ENCODE measurements around the gene KCNAB1.
"Not testable (repeated sequence)": the region's sequence is repeated elsewhere in the genome, so short reads cannot be mapped to it uniquely, and the experiment has no call there.

KCNAB1 gene

DNA sequence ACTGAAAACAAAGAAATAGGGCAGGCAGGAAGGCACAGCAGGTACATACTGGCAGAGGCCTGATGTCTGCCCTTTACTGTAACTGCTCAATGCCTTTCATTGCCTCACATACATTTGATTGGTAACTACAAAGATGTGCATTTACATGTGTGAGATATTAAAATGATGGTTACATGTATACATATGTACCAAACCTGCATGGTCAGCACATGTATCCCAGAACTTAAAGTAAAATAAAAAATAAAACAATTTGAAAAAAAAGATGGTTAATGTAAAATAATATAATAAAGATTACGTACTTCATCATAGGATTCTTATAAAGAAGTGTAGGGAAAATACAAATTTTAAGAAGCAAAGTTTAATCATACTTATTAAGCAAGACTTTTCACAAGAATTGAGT, 419.4 kb downstream of the KCNAB1 start:
- DNase-seq (no peak), ATAC-seq (no peak)

DNA sequence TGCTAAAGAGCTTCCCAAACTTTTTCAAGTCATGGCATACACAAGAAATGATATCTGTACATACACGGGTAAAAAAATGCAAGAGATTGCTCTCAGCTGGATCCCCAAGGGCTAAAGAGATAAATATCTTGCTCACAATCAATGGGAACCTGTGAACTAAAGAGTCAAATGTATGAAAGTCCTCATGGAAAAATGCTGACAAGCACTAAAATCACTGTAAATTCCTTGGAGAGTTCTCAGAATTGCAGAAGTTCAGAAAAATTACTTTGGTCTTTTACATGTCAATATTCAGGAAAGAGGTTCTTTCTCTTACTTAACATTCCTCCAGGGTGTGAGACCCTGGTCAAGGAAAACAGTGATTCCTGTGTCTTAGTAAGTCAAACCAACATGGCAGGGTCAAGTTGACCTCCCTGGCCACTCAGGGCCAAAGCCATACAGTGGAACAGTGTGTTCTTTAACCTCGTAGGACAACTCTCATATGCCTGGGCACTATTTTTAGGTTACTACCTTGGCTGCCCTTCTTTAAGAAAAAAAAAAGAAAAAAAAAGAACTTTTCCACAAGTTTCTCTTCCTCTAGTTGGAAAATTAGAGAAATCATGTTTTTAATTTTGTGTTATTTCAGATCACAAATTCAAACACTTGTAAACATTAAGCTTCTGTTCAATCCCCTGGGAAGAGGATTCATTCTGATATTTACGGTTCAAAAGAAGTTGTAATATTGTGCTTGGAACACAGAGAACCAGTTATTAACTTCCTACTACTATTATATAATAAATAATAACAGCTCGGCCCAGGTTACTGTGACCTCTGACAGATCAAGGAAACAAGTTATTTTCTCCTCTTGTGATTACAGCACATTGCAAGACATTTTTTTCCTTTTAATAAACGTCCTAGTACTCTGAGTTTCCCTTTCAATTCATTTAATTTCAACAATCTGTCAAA, 422.0 kb downstream of the KCNAB1 start:
- ATAC-seq: no peak
- no peak for DNase-seq

DNA sequence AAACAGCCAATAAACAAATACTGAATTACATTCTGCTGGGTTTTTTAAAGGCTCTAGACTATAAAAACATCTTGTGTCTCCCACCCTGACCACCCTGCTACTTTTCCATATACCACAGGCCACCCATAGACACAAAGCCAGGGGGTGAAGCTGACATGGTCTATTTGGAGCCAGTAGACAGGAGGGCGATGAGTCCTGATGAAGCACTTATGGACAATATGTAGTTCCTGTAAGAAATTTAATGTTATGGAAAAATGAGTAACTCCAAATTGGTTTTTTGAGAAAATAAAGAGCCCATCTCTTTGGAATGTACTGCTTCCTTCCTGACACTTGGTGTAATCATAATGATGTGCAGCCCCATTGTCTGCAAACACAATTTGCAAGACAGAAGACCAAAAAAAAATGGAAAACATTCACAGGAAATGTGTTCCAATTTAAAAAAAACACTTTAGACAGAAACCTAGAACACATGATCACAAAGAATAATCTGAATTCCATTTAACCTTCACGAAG, 422.7 kb downstream of the KCNAB1 start:
- ATAC-seq (no peak), DNase-seq (no peak)

DNA sequence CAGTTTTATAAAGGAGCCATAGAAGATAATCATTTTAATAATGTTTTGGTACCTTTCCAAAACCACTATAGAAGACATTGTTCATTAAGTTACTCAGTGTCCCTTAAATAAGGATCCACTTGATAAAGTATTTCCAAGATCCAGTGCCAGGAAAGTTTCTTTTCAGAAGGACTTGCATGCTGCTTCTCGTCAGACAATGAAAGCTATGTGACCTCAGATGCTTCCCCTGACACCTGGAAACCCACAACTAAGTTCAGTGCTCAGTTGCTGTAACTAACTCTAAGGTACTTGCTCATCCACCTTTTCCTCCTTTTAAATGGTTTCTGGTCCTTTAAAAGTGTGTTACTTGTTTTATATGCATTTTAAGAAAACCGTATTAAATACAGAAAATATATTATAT, 427.3 kb downstream of the KCNAB1 start:
- DNase-seq: no peak
- ATAC-seq: no peak

DNA sequence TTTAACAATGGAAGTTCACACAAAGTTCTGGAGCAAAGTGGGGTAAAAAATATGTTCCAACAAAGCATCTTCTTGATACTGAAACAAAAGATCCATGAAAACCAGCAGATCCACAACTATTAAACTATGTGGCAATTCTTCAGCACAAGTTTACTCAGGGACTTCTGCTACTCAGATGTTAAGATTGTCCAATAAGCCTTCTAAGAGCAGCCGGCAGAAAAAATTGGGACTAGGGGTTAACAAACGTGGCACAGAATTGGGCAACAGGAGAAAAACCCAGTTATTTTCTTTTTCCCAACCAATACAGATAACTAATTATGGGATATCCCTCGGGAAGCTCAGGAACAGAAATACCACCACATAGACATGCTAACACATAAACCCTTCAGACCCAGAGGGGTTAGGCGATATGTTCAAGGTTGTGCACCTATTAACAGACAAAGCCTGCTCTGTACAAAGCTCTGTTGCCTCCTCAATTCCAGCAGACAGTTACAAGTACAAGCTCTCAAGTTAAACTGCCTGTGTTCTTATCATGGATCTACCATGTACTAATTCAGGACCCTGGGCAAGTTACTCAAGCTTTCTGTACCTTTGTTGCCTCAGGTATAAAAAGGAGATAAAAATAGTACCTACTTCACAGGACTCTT, 427.8 kb downstream of the KCNAB1 start:
- ATAC-seq: no peak
- DNase-seq: no peak

DNA sequence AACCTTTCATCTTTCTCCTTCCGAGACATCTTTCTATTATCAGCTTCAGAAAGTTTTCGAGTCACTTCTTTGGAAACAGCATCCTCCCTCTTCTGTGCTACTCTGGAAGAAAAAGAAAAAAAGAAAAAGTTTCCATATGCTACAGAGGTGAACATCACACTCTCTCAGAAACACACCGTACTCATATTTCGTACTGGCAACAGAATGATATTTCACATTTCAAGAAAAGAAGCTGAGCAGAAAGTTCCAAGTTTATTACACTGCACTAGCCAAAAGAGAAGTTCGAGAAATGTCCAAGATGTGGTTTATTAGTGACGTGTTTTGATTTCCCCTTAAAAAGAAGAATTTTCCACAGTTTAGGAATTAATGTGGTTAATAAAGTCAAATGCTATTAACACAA, 428.5 kb downstream of the KCNAB1 start:
- no peak for ATAC-seq
- no peak for DNase-seq

DNA sequence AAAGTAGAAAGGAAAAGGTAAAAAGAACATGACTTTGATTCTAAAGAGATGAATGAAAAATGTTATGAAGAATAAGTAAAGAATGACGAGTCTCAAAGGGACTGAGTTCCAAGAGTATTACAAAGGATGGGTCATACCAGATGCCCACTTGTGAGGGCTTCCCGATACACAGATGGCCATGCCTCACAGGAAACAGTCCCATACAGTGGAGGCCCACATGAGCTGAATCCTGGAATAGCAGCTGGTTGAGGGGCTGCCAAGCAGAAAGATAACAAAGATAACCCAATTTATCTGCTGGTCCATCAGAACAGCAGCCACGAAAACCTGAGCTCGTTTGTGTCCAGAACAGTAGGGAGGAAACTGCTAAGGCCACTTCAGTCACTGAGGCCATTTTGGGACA, 430.9 kb downstream of the KCNAB1 start:
- no peak for ATAC-seq
- no peak for DNase-seq

DNA sequence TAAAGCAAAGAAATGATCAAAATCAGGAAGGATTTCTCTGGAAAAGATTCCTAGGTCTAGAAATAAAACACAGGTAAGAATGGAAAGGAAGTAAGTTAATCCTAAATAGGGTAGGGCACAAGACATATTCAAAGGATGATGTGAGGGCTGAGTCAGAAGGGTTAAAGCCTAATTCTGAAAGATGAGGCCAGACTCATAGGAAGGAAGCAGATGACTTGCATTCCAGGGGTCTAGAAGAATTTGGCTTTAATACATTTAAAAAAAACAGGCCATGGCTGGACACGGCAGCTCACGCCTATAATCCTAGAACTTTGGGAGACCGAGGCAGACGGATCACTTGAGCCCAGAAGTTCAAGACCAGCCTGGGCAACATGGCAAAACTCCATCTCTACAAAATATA, 431.4 kb downstream of the KCNAB1 start:
- DNase-seq (no peak), ATAC-seq (no peak)

DNA sequence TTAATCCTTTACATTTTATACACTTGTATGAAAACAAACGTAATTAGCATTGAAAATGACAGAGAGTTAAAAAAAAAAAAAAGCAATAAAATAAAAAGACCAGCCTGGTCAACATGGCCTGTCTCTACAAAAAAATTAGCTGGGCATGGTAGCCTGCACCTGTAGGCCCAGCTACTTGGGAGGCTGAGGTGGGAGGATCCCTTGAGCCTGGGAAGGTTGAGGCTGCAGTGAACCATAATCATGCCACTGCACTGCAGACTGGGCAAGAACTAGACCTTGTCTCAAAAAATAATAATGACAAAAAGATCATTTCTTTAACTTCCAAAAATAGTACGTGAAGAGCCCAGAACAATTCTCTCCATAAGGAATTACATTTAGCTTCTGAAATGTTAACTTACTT, 432.6 kb downstream of the KCNAB1 start:
- no peak for ATAC-seq
- no peak for DNase-seq

DNA sequence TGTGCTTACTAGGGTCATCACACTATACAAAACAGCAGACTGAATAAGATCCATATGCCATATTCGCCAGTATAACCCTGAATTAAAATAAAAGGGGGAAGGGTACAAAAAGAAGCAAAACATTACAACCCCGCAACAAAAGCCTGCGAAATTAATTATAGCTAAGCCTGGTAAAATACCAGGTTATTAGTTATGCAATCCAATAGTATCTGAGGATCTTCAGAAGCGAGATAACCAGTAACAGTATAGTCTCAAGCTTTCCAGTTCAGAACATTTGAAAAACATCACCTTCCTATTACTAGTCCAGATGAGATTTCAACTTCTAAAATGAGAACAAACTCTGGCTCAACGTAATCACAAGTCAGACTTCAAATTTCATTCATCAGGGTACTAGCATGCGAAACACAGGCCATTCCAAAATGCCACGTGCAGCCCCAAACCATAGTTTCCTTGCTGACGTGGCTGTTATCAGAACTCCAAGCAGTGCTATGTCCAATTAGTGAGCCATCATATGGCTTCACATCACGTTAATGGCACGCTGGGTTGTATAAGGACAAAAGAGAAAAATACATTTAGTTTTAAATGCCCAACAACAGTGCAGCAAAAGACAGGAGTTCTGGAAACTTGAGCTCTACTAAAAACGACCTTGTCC, 433.5 kb downstream of the KCNAB1 start:
- DNase-seq (peak; percentile 15), ATAC-seq (no peak)

DNA sequence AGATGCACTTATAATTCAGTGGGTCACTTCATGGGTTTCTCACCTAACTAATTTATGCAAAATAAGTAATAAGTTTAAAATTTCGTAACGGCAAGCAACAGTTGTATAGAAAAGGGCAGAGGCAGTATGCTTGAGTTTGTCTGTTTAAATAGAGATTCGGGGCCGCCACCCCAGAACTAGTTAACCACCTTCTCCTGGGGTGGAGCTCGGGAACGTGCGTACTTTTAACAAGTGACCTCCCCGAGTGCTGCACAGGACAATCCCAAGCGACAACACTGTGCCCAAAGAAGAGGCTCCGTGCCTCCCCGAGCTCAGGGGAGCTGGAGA, 434.1 kb downstream of the KCNAB1 start:
- ATAC-seq (no peak), DNase-seq (no peak)

DNA sequence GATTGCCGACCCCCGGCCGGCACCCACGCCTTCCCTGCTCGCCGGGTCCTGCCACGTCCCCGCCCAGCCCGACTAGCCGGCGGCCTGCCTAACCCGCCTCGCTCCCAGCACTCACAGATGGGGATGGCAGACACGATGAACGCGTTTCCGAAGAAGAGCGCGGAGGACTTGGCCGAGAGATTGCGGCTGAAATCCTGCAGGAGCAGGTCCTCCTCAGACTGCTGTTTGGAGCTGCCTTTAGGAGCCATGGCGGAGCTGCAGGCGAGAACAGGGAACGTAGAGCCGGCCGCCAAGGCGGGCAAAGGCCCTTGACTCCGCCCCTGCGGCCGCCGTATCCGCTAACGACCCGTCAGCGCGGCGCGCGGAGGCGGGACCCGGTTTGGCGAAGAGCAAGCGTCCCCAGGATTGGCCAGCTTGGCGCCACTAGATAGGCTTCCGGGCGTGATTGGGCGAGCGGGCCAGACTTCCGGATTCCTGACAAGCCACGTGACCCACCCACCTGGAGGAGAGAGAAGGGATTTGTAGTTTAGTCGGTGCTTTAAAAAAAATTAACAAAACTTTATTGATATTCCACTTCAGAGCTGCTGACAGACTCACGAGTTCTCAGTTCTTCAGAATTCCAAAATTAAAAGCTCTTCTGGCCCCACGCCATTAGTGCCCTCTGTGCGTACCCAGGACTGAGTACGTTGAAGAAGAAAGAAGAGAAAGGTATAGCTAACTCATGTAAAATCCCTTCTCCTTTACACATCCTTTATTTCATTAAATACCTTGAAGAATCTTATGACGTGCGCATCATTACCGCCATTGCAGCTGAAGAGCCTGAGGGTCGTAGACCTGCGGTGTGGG, 434.7 kb downstream of the KCNAB1 start, which contains the start of gene SSR3:
Gene SSR3, minus strand, starts transcription at position 276 of the 846 bp plus-strand sequence. Its CDS starts 28 bp downstream, at position 248.
- ATAC-seq (peak; percentile 100), DNase-seq (peak; percentile 99)

DNA sequence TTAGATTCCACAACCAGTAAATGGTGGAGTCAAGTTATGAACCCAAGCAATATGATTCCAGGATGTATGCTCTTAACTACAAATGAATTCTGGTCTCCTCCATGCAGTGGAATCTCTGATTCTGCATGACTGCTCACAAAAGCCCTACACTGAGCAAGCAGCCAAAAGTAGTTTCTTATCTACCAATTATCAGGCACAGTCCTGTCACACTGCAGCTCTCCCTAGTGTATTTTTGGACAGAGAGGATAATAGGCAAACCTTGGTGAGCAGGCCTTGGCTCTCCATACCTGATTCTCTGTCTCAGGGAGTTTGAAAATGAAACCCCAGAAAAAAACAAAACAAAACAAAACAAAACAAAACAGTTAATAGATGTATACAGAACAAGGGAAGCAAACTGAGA, 438.0 kb downstream of the KCNAB1 start:
- no peak for ATAC-seq
- no peak for DNase-seq

DNA sequence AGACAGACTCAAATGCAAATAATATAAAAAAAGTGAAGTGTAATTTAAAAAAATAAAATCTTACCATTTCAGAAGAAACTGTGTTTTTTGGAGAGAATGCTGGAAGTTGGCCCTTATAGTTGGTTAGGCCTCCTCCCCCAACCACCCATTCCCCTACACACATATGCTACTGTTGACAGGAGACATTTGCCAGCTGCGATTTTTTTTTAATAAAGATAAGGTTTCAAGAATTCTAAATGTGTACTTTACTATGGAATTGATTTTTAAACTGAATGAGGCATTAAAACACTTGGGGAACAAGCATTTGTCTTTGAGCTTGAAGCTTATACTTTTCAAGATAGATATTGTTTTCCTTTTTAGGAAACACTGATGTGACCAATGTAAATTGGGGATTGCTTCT, 438.9 kb downstream of the KCNAB1 start:
- no peak for ATAC-seq
- no peak for DNase-seq

DNA sequence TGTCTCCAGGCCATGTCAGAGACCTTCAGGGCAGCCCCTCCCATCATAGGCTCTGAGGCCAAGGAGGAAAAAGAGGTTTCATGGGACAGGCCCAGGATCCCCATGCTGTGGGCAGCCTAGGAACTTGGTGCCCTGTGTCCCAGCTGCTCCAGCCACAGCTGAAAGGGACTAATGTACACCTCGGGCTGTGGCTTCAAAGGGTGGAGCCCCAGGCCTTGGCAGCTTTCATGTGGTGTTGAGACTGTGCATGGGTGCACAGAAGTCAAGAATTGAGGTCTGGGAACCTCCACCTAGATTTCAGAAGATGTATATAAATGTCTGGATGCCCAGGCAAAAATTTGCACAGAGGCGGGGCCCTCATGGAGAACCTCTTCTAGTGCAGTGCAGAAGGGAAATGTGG, 441.2 kb downstream of the KCNAB1 start:
- DNase-seq: no peak
- ATAC-seq: no peak

DNA sequence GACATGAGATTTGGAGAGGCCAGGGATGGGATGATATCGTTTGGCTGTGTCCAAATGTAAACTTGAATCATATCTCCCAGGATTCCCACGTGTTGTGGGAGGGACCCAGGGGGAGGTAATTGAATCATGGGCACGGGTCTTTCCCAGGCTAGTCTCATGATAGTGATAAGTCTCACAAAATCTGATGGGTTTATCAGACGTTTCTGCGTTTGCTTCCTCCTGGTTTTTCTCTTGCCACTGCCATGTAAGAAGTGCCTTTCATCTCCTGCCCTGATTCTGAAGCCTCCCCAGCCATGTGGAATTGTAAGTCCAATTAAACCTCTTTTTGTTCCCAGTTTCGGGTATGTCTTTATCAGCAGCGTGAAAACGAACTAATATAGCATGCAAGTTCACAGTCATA, 442.1 kb downstream of the KCNAB1 start:
- ATAC-seq, DNase-seq: not testable (repeated sequence)

DNA sequence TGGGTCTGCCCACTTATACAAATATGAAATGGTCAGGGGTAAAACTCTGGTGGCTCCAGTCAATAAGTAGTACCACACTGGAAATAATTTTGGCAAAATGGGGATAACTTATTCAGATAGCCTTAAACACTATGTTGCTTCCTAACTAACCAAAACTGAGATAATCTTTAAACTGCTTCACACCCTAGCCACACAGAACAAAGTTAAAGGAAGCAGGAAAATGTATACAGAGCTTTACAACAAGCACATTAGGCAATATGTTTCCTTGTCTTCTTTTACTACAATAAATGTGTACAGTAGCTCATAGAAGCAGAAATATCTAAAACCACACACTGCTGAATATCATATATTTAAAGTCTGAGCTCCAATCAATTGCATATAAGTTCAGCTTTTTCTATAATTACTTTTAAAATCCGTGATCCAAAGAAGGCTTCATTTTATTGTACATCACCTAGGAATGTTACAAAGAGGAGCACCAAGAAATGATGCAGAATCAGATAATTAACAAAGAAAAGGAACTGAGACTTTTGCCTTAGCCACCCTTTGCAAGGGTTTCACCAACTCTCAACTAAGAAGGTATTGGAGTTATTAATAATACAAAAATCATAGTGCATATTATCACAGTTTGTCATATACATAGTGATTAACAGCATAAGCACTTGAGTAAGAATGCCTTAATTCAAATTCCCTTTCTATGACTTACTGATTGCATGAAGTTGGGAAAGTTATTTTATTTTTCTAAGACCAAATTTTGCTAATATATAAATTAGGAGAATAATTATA, 443.7 kb downstream of the KCNAB1 start:
- ATAC-seq (no peak), DNase-seq (no peak)

DNA sequence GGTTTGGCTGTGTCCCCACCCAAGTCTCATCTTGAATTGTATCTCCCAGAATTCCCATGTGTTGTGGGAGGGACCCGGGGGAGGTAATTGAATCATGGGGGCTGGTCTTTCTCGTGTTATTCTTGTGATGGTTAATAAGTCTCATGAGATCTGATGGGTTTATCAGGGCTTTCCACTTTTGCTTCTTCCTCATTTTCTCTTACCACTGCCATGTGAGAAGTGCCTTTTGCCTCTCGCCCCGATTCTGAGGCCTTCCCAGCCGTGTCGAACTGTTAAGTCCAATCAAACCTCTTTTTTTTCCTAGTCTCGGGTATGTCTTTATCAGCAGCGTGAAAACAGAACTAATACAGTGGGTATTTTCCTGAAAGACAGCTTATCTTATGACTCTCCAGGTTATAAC, 448.6 kb downstream of the KCNAB1 start:
- DNase-seq, ATAC-seq: not testable (repeated sequence)

DNA sequence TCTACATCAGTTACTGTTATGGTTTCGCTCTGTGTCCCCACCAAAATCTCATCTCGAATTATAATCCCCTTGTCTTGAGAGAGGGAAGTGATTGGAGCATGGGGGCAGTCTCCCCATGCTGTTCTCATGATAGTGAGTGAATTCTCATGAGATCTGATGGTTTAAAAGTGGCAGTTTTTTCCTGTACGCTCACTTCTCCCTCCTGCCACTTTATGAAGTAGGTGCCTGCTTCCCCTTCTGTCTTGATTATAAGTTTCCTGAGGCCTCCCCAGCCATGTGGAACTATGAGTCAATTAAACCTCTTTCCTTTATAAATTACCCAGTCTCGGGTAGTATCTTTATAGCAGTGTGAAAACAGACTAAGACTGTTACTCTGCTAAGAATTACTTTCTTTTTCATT, 449.5 kb downstream of the KCNAB1 start:
- DNase-seq: not testable (repeated sequence)
- peak; percentile 58 for ATAC-seq

DNA sequence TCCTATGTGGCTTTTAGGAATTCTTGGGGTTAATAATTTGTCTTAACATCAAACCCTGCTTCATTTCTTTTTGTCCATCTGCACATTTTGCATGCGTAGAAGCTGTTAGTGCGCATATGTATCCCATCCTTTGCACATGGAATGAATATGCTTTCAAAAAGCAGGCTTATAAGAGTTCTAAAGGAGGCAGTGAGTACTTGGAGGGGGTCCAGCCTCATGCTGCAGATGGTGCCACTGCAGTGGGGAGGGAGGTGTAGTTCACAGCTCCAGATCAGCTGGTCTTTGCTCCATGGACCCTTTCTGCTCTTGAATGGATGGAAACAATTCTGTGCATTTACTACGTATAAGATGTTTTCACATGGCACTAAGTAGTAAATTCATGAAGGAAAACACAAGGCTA, 455.3 kb downstream of the KCNAB1 start:
- DNase-seq: no peak
- ATAC-seq: no peak

DNA sequence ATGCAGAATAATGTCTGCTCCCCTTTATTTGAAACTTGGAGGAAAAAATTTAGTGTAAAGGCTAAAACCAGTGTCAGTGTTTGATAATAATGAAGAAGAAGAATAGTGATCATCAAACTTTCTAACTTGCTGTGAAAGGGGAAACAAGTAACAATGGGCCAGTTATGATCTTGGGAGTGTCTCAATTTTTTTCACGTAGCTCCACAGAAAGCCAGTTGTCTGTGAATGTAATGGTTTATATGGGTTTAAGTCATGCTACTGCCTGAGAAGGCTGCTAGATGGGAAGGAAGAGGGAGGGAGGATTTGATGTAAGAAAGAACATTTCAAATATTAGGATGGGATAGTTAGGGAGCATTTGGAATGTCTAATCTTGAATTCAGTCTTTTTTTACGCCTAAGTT, 455.7 kb downstream of the KCNAB1 start:
- DNase-seq: no peak
- no peak for ATAC-seq

All from stimulated activated naive CD8-positive, alpha-beta T cell treated with anti-CD3 and anti-CD28 coated beads, Interleukin-15, Interleukin-2, amounts not matched to agents 100 U/mL and 50 U/mL, for 24 hours (primary cell).